Liver (tissue), 3 donors: ENCODE data around the gene NAGA.

Experiments
- CTCF ChIP-seq: fragments of 150-350 bp; IDR thresholded peaks from 2 replicates; pipeline ENCODE4 v1.5.1; 2017; ENCODE audit warnings: improper control_type of control experiment, low read depth, low read length; ENCODE audit not compliant: missing input control
- EGR1 ChIP-seq, 2 donors: IDR thresholded peaks; 2 replicates each; pipeline ENCODE4 v1.6.1; 2016 to 2018; ENCODE audit warnings: antibody characterized with exemption in 2 of 2, low read depth in 2 of 2
- FOXA1 ChIP-seq: IDR thresholded peaks from 2 replicates; pipeline ENCODE4 v1.6.1; 2016; ENCODE audit warnings: antibody characterized with exemption
- NR2F2 ChIP-seq: IDR thresholded peaks from 2 replicates; pipeline ENCODE4 v1.6.1; 2016; ENCODE audit warnings: antibody characterized with exemption
- RAD21 ChIP-seq, 2 donors: IDR thresholded peaks; 2 replicates each; pipeline ENCODE4 v1.6.1; 2016; ENCODE audit warnings: antibody characterized with exemption in 2 of 2, mild to moderate bottlenecking in 2 of 2
- REST ChIP-seq: IDR thresholded peaks from 2 replicates; pipeline ENCODE4 v1.6.1; 2016; ENCODE audit warnings: antibody characterized with exemption, mild to moderate bottlenecking
- TAF1 ChIP-seq: conservative IDR thresholded peaks from 2 replicates; pipeline ENCODE4 v1.6.1; 2016; ENCODE audit warnings: antibody characterized with exemption, mild to moderate bottlenecking
- donor health status: healthy.
- donor health status: healthy.

- TF ChIP-seq CTCF, result no peak
- TF ChIP-seq NR2F2, result no peak
- no peak for TF ChIP-seq FOXA1
- no peak for TF ChIP-seq TAF1
- no peak for TF ChIP-seq RAD21 (IDR thresholded peaks at IDR 0.05)
- no peak for TF ChIP-seq REST
- no peak for TF ChIP-seq EGR1 (IDR thresholded peaks at IDR 0.05; ENCODE audit: low read depth in 2 of 2)
Measured at GRCh38 chr22:42074846-42075676, 4.4 kb upstream of the NAGA start.
